SK-N-SH (cell line): Measurements from ENCODE around the gene TRPC5OS. TPM values are rescaled to one million over a fixed set of nuclear protein-coding genes. Genes with fewer than 3 reads are reported as not detected.

Source experiments
- CTCF ChIA-PET: fragments of 300-600, 350-600 bp; formaldehyde crosslinking; extraction: SDS; loops from one replicate; lab custom pipeline; 2021; lab: Yijun Ruan, JAX
- POLR2A ChIA-PET: fragments of 350-600 bp; sonication (Branson Sonifier 250); formaldehyde crosslinking; extraction: SDS; loops from one replicate; lab custom pipeline; 2020; ENCODE audit warnings: antibody characterized with exemption, inconsistent platforms; lab: Yijun Ruan, JAX
- DNase-seq: peaks from one replicate; pipeline ENCODE4 v3.0.0; 2012
- H2AFZ ChIP-seq: fragments of 200-600 bp; sonication (generic); 2 replicates; pipeline ENCODE4 v1.8.1; 2016; ENCODE audit warnings: antibody characterized with exemption, mild to moderate bottlenecking, low read depth
- H3F3A ChIP-seq: fragments of 200-600 bp; sonication (generic); replicated peaks from 2 replicates; pipeline ENCODE3; 2016; ENCODE audit warnings: antibody characterized with exemption, mild to moderate bottlenecking; ENCODE audit not compliant: insufficient read depth
- H3K27ac ChIP-seq, 2 experiments: fragments of 200-500 bp in 1 of 2; fragments of 200-600 bp in 1 of 2; sonication (Bioruptor generic) in 1 of 2; sonication (generic), shearing (Covaris generic) in 1 of 2; 2 replicates each; pipeline versions ENCODE4 v1.5.1 to v1.6.1; 2014 to 2016; ENCODE audit warnings: low read depth in 2 of 2, inconsistent platforms in 1 of 2, low read length in 1 of 2, mild to moderate bottlenecking in 1 of 2, mixed read lengths in 1 of 2
- H3K27me3 ChIP-seq: fragments of 200-600 bp; sonication (generic), shearing (Covaris generic); 2 replicates; pipeline ENCODE4 v1.6.1; 2016; ENCODE audit warnings: mixed run types; ENCODE audit not compliant: insufficient read depth
- H3K36me3 ChIP-seq, 2 experiments: fragments of 200-500 bp in 1 of 2; fragments of 200-600 bp in 1 of 2; sonication (Bioruptor generic) in 1 of 2; sonication (generic) in 1 of 2; replicated peaks in 1 of 2; 2 replicates each; pipeline versions ENCODE3 to v1.5.1; 2014 to 2016; ENCODE audit warnings: low read length in 1 of 2, mild to moderate bottlenecking in 1 of 2; ENCODE audit not compliant: insufficient read depth in 2 of 2, control insufficient read depth in 1 of 2
- H3K4me1 ChIP-seq, 2 experiments: fragments of 200-500 bp in 1 of 2; fragments of 200-600 bp in 1 of 2; sonication (Bioruptor generic) in 1 of 2; sonication (generic), shearing (Covaris generic) in 1 of 2; 2 replicates each; pipeline versions ENCODE4 v1.5.1 to v1.6.1; 2014 to 2016; ENCODE audit warnings: low read depth in 1 of 2, low read length in 1 of 2, mixed run types in 1 of 2; ENCODE audit not compliant: insufficient read depth in 2 of 2, control insufficient read depth in 1 of 2
- H3K4me2 ChIP-seq: fragments of 200-600 bp; sonication (generic), shearing (Covaris generic); 2 replicates; pipeline ENCODE4 v1.6.1; 2017; ENCODE audit warnings: mixed run types
- H3K4me3 ChIP-seq, 2 experiments: fragments of 200-500 bp in 1 of 2; fragments of 200-600 bp in 1 of 2; sonication (Bioruptor generic) in 1 of 2; sonication (generic), shearing (Covaris generic) in 1 of 2; 2 replicates each; pipeline versions ENCODE4 v1.5.1 to v1.8.1; 2014 to 2016; ENCODE audit warnings: low read depth in 2 of 2, inconsistent platforms in 1 of 2, low read length in 1 of 2, mild to moderate bottlenecking in 1 of 2, mixed read lengths in 1 of 2, moderate library complexity in 1 of 2
- H3K79me2 ChIP-seq: fragments of 200-600 bp; sonication (generic); 2 replicates; pipeline ENCODE4 v1.8.1; 2017; ENCODE audit warnings: mild to moderate bottlenecking; ENCODE audit not compliant: insufficient read depth
- H3K9ac ChIP-seq: fragments of 200-600 bp; sonication (generic); 2 replicates; pipeline ENCODE4 v1.6.1; 2017; ENCODE audit warnings: mixed run types
- H3K9me2 ChIP-seq: fragments of 200-600 bp; sonication (generic); 2 replicates; pipeline ENCODE4 v1.6.1; 2017; ENCODE audit warnings: mixed run types
- H3K9me3 ChIP-seq: fragments of 200-600 bp; sonication (generic); 2 replicates; pipeline ENCODE4 v1.6.1; 2017; ENCODE audit warnings: mixed run types, mild to moderate bottlenecking, moderate library complexity
- H4K20me1 ChIP-seq: fragments of 200-600 bp; sonication (generic); 2 replicates; pipeline ENCODE4 v1.6.1; 2017; ENCODE audit warnings: mild to moderate bottlenecking, mixed run types; ENCODE audit not compliant: insufficient read depth
- FOXJ3 ChIP-seq: sonication (generic); formaldehyde crosslinking; IDR thresholded peaks from 2 replicates; pipeline ENCODE4 v1.5.1; 2020; ENCODE audit warnings: mild to moderate bottlenecking, missing genetic modification reagents
- FOXM1 ChIP-seq: IDR thresholded peaks from 2 replicates; pipeline ENCODE4 v1.4.0; 2012; ENCODE audit warnings: low read depth, mild to moderate bottlenecking
- JUND ChIP-seq: IDR thresholded peaks from 2 replicates; pipeline ENCODE4 v1.4.0; 2012
- REST ChIP-seq: IDR thresholded peaks from 2 replicates; pipeline ENCODE4 v1.6.1; 2012; ENCODE audit warnings: mild to moderate bottlenecking, low read depth, low read length, moderate library complexity
- RXRA ChIP-seq: IDR thresholded peaks from 2 replicates; pipeline ENCODE4 v1.4.0; 2012; ENCODE audit warnings: low read depth, mild to moderate bottlenecking, borderline replicate concordance
- SIN3A ChIP-seq: IDR thresholded peaks from 2 replicates; pipeline ENCODE4 v1.6.1; 2012; ENCODE audit warnings: low read depth, mild to moderate bottlenecking, low read length, moderate library complexity, borderline replicate concordance
- SMC3 ChIP-seq: IDR thresholded peaks from 2 replicates; pipeline ENCODE4 v1.6.1; 2012; ENCODE audit warnings: low read depth, low read length, improper control_type of control experiment
- TAF1 ChIP-seq: IDR thresholded peaks from 2 replicates; pipeline ENCODE4 v1.6.1; 2012; ENCODE audit warnings: low read depth, mild to moderate bottlenecking, low read length, moderate library complexity, borderline replicate concordance
- TCF12 ChIP-seq: IDR thresholded peaks from 2 replicates; pipeline ENCODE4 v1.4.0; 2012
- USF2 ChIP-seq: fragments of 150-350 bp; IDR thresholded peaks from 2 replicates; pipeline ENCODE4 v1.6.1; 2017; ENCODE audit warnings: antibody characterized with exemption, low read length, low read depth, borderline replicate concordance
- WGBS: methylation state at CpG from one replicate; pipeline ENCODE4 v1.1.6; 2017; ENCODE audit warnings: low lambda C conversion rate; 5-methylcytosine and 5-hydroxymethylcytosine counted together
- polyA plus RNA-seq, 3 experiments: library from polyadenylated mRNA; depleted of rRNA; stranded (reverse); fragments of >200 nt; gene quantifications; 2 replicates each; pipeline ENCODE4 v1.2.3, GENCODE V29; 2012

TRPC5OS gene
- polyA plus RNA-seq, 1 of the 3 experiments (the other 2 are of a cell fraction): not detected

GRCh38 chrX:111831343-111831742 lies 44.6 kb upstream of the TRPC5OS start:
- Histone ChIP-seq H3K9ac (no peak overlapping the region), H3K27me3 (0 out of 2 replicates have a peak, but pooled peaks cover 5% of the 10 kb centered on the region), H3K79me2 (no peaks in the 10 kb centered on the region), H4K20me1 (no peaks in the 10 kb centered on the region), H3K36me3 (no peaks in the 10 kb centered on the region), H3K9me2 (no peaks in the 10 kb centered on the region), H3K4me3 (no peak overlapping the region), H3K4me1 (no peaks in the 10 kb centered on the region), H3K27ac (no peak overlapping the region), H3K9me3 (no peaks in the 10 kb centered on the region), H3F3A (no peaks in the 10 kb centered on the region), H2AFZ (no peak overlapping the region), H3K4me2 (no peak overlapping the region)
- CTCF ChIA-PET: no interaction called here
- TF ChIP-seq REST (no peak), SMC3 (no peak)
- POLR2A ChIA-PET: no interaction called here
- no peak for DNase-seq
- 0% methylated on average over 1 of the region's 1 CpG for WGBS

- H3K4me2 ChIP-seq: no peak overlapping the region
- no peak overlapping the region for H3K9ac ChIP-seq
- no peak overlapping the region for H3K27ac ChIP-seq
- no peaks in the 10 kb centered on the region for H3K9me3 ChIP-seq
- no peaks in the 10 kb centered on the region for H3K9me2 ChIP-seq
- no peak overlapping the region for H3K4me3 ChIP-seq
- H3K27me3 ChIP-seq: peaks cover 7% of the 10 kb centered on the region; the same call in 1 of the 2 replicates
- no peak for DNase-seq
- ChIA-PET POLR2A (no interaction called here), CTCF (no interaction called here)
- no peaks in the 10 kb centered on the region for H3K36me3 ChIP-seq
- no peaks in the 10 kb centered on the region; a peak in 1 of 4 replicates for H3K4me1 ChIP-seq
- H2AFZ ChIP-seq: no peak overlapping the region
- 44% methylated on average over 1 of the region's 1 CpG for WGBS
- no peaks in the 10 kb centered on the region for H3F3A ChIP-seq
- TF ChIP-seq RXRA: no peak
- no peak for TF ChIP-seq USF2
- TF ChIP-seq FOXM1: no peak
- no peak for TF ChIP-seq TCF12
- no peak for TF ChIP-seq SIN3A
- no peak for TF ChIP-seq JUND
- TF ChIP-seq TAF1: no peak
- no peak for TF ChIP-seq FOXJ3
- H4K20me1 ChIP-seq: no peaks in the 10 kb centered on the region
- no peaks in the 10 kb centered on the region for H3K79me2 ChIP-seq
These were observed 38.8 kb upstream of the TRPC5OS start for GRCh38 chrX:111837197-111837596.
